NCI-H2107 treated with DMSO at 0.1 percent for 48 hours (cell line): ENCODE data around the gene GPR39.
"Not testable (repeated sequence)": the region's sequence is repeated elsewhere in the genome, so short reads cannot be mapped to it uniquely, and the experiment has no call there.

ENCODE experiments used
- DNase-seq: peaks from one replicate; lab custom pipeline; 2025; ENCODE audit not compliant: unreplicated experiment; lab: John Stamatoyannopoulos, UW

The GPR39 gene

DNA sequence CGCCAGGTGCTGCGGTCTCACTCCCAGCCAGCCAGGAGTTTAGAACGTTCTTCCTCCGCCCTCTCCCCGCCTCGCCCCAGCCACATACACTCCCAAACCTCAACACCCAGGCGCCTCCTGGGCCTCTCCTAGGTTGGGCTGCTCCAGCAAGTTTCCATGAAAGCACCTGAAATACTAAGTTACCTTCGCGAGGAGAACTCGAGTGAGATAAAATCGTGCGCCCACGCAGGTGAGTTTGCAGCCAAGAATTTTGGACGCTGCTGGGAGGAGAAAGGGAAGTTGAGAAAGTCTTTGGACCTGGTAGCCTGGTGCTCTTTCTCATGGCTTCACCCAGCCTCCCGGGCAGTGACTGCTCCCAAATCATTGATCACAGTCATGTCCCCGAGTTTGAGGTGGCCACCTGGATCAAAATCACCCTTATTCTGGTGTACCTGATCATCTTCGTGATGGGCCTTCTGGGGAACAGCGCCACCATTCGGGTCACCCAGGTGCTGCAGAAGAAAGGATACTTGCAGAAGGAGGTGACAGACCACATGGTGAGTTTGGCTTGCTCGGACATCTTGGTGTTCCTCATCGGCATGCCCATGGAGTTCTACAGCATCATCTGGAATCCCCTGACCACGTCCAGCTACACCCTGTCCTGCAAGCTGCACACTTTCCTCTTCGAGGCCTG, at the start of gene GPR39:
GPR39 (plus strand) TSS at position 83 of the 673 bp plus-strand sequence.
- DNase-seq: no peak

GRCh38 chr2:132368191-132368590, 48.4 kb upstream of the GPR39 start:
- no peak for DNase-seq

DNA sequence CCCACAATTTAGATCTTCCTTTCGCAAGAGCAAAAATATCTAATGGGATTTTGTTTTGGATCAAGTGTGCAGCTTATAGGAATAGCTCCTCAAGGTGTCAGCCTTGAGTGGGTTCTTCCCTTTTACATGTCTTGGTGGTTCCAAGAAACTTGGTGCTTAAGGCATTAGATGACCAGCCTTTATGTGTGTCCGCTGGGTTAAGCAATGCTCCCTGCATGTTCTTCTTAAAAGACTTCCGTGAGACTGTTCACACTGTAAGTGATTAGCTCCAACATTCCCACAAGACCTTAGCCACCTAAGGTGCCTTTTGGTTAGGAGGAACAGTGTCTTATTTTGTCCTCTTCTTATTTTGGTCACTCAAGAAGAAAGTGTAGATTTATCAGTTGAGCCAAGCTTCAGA, 44.3 kb upstream of the GPR39 start:
- no peak for DNase-seq

GRCh38 chr2:132373391-132374135, 43.0 kb upstream of the GPR39 start:
- DNase-seq: no peak

GRCh38 chr2:132374151-132374550, 42.5 kb upstream of the GPR39 start:
- no peak for DNase-seq

- no peak for DNase-seq
Observed at GRCh38 chr2:132374551-132374950, 42.1 kb upstream of the GPR39 start.

DNA sequence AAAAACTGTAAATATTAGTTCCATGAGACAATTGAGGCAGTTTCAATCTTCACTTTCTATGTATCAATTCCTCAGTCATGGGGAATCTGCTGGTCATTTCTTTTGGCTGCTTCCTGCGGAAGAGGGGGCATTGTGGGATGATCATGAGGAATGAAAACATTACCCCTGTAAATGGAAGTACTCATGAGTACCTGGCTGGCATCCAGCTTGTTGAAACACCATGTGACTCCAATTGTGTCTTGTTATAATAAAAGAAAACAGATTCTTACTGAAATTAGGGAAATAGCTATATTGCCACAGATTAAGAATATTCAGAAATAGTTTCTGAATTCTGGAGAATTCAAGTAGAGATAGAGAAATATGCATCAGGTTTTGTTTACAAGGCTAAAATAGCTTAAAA, 41.6 kb upstream of the GPR39 start:
- DNase-seq: no peak

GRCh38 chr2:132381376-132381775, 35.2 kb upstream of the GPR39 start:
- DNase-seq: no peak

GRCh38 chr2:132383956-132384355, 32.6 kb upstream of the GPR39 start:
- DNase-seq: no peak

DNA sequence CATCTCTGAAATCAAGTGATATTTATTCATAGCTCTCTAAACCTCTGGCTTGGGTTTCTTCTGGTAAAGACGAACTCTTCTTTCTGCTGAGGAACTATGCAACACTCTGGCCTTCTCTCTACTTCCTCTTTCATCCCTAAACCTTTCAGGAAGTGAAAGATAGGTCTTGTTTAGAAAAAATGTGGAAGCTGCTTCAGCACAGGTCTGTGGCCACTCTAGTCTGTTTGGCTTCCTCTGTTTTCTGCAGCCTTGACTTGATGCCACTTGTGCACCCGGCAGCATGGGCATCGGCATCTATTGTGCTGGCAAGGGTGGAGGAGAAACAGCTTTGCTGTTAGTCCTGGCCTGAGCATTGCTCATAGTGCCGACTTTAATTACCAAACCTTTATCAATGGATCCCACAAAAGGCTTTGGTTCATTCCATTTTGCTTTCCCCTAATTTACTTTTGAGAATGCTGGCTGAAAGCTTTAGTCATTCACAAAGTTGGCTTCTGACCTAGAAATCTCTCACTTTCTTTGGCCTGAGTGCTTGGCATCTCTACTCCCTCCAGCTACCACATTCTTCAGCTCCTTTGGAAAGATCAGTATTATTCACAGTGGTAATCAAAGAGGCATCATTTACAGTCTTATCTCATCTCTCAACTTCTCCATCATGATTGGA, 32.0 kb upstream of the GPR39 start:
- no peak for DNase-seq

DNA sequence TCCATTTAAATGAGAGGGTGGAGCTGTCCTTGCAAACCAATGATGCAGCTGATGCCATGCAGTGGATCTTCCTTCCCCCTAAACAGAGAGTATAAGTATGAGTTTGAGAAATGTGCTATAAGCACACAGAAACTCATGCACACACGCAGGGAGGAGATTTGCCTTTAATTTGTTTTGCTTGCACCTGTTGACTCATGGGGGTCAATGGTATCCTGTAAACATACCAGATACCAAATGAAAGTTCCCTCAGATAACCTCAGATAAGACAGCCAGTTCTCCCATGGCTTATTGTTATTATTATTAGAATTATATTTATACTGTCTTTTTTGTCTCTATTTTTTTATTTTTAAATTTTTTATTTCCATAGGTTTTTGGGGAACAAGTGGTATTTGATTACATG, 29.5 kb upstream of the GPR39 start:
- no peak for DNase-seq

- no peak for DNase-seq
Observed at GRCh38 chr2:132390076-132390475, 26.5 kb upstream of the GPR39 start.

DNA sequence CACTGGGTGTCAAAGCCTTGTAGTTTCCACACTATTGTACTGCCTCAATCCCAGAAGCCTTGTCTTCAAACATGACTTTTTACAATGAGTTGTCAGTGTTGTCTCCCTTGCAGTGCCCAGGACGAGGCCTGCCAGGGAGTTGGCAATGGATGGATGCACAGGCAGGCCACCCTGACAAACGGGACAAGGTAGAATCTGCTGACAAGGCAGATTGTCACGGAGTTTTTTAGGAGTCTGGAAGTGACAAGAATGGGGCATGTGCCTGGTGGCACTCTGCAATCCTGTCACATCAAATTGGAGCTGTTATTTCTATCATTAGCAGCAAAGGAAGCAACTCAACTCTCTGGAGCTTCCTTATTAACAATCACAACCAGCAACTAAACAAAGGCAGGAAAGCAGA, 25.2 kb upstream of the GPR39 start:
- DNase-seq: no peak

DNA sequence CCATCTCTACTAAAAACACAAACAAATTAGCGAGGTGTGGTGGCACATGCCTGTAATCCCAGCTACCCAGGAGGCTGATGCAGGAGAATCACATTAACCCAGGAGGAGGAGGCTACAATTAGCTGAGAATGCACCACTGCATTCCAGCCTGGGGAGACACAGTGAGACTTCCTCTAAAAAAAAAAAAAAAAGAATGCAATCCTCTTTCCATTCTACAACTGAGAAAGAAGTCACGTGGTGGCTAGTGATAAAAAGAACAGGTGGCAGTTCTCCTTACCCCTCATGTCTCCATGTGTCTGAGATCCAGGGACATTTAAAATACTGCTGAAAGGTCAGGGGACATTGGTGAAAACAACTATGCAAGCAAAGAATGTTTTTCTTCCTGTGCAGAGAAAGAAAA, 24.4 kb upstream of the GPR39 start:
- no peak for DNase-seq

- no peak for DNase-seq
Observed at GRCh38 chr2:132392879-132393278, 23.7 kb upstream of the GPR39 start.

- not testable (repeated sequence) for DNase-seq
Observed at GRCh38 chr2:132397042-132397441, 19.6 kb upstream of the GPR39 start.

DNA sequence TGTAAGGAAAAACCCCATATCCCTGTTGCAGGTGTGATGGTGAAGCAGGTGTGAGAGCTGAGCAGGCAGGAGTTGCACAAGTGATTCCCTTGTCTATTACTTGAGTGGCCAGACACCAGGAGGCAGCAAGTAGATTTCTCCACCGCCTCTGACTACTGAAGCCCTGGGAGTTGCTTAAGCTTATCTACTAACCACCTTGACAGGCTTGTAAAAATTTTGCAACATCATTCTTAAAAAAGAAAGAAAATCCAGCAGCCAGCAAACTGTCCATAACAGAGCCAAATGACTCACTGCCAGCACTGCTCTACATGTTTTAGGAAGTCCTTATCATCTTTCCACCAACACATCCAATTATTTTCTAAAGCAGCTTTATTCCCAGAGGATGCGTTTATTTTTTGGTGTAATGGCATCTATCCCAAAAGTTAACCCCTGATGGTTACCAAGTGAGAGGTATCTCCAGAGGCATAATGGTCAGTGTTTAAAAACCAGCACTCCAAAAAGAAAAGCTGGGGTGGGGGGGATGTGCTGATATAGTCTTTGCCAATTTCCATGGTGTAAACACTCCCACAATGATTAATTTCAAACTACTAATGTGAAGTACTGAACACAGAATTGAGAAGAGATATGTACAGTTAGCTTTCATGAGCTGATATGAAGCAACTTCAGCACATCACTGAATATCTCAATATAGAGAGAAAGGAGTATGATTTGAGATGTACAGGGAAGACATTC, 16.3 kb upstream of the GPR39 start:
- DNase-seq: no peak

GRCh38 chr2:132400901-132401240, 15.7 kb upstream of the GPR39 start:
- DNase-seq: no peak

- DNase-seq: no peak
Observed at GRCh38 chr2:132401326-132401725, 15.3 kb upstream of the GPR39 start.

DNA sequence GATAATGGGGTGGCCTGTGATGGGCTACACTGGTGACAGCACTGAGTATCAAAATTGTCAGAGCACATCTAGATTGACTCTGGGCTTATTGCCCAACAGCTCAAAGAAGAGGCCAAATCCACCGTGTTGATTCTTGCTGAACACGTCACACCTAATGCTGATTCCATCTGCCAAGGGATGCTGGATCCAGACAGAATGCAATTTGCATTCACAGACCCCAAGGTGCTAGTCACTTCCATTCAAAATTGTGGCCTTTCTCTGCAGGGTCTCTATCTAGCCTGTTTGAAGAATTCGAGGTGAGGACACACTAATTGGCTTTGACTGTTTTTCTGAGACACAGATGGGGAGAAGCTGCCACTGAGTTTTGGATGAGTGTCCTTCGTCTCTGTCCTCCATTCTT, 13.5 kb upstream of the GPR39 start:
- DNase-seq: no peak

- no peak for DNase-seq
Observed at GRCh38 chr2:132404056-132404455, 12.5 kb upstream of the GPR39 start.

DNA sequence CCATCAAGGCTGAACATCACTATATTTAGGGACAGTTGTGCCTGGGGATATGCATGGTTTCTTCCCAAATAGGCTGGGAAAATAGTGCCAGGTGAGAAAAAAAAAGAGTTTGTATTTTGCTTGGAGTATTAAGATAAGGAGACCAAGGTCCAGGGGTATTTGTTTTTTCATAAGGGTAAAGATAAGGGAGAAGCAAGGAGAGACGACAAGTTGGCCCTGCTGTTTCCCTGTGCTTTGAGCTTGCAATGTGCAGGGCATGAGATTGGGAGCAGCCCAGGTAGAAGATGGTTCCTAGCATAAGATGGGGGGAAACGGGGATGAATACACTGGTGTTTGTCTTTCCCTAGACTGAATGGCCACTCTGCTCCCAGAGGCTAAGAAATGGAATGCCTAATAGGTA, 8.8 kb upstream of the GPR39 start:
- no peak for DNase-seq
